Measurements from ENCODE around the gene QSOX1. TPM values are rescaled to one million over a fixed set of nuclear protein-coding genes. Genes with fewer than 3 reads are reported as not detected.

The QSOX1 gene
- total and polyA plus RNA-seq, 2 of the 4 experiments (the other 2 are of a cell fraction) = 102 to 791 TPM

- Histone ChIP-seq H3K4me1 (ENCODE audit: control insufficient read depth, insufficient read depth, low read length) (peaks cover 2% of the 10 kb centered on the region; the same call in 1 of the 2 replicates), H2AFZ (replicated peaks; ENCODE audit: low read length, poor library complexity) (no peak overlapping the region), H2BK15ac (ENCODE audit: low read depth, low read length) (no peak overlapping the region), H2AK5ac (ENCODE audit: low read depth, low read length) (no peak overlapping the region), H3K9ac (ENCODE audit: low read depth, low read length) (no peak overlapping the region), H3K9me1 (ENCODE audit: insufficient read depth, low read length) (no peaks in the 10 kb centered on the region), H4K8ac (ENCODE audit: low read depth in 2 of 2, low read length in 2 of 2) (no peak overlapping the region), H3K27ac (ENCODE audit: insufficient read depth, low read length) (no peak overlapping the region), H3K56ac (ENCODE audit: extremely low read depth, insufficient read depth, low read length) (no peak overlapping the region), H4K91ac (ENCODE audit: insufficient read depth, low read depth, low read length) (no peak overlapping the region), H2BK20ac (ENCODE audit: low read depth, low read length) (no peak overlapping the region), H4K5ac (ENCODE audit: low read depth, low read length) (no peak overlapping the region), H3K36me3 (ENCODE audit: control insufficient read depth, insufficient read depth, low read length) (no peaks in the 10 kb centered on the region), H4K20me1 (ENCODE audit: insufficient read depth, low read length) (no peaks in the 10 kb centered on the region), H3K23ac (ENCODE audit: low read depth, low read length) (no peak overlapping the region), H3K4ac (ENCODE audit: low read depth, low read length) (no peak overlapping the region), H3K18ac (ENCODE audit: low read depth, low read length) (no peak overlapping the region), H3K9me3 (ENCODE audit: control insufficient read depth, insufficient read depth, low read length) (no peaks in the 10 kb centered on the region), H2BK5ac (ENCODE audit: low read depth, low read length, poor library complexity, severe bottlenecking) (no peak overlapping the region), H2AK9ac (replicated peaks; ENCODE audit: low read depth, low read length, poor library complexity) (no peak overlapping the region), H3K79me1 (ENCODE audit: low read depth in 1 of 2, low read length in 2 of 2) (no peaks in the 10 kb centered on the region), H3K4me3 (ENCODE audit: insufficient read depth, low read depth, low read length) (no peak overlapping the region), H3K27me3 (ENCODE audit: control insufficient read depth, insufficient read depth, low read length) (peaks cover 40% of the 10 kb centered on the region), H3K14ac (replicated peaks; ENCODE audit: low read depth, low read length) (no peak overlapping the region), H3K4me2 (ENCODE audit: low read depth, low read length) (no peak overlapping the region), H2BK120ac (ENCODE audit: low read depth, low read length) (no peak overlapping the region)
- ChIA-PET CTCF (interaction anchor here (0.5 kb wide), 1 partner anchor 259 kb away, joined by 4 read pairs; no protein-coding TSS in a partner anchor), POLR2A (ENCODE audit: unreplicated experiment) (no interaction called here)
- dilution Hi-C loops (cut with HindIII; ENCODE audit: low sequenced_read_pairs, unreplicated experiment) = no loop called here
- no TSS peak for BruUV-seq (replicated peaks)
- intact Hi-C loops (cut with micrococcal nuclease) = no loop called here
- in situ Hi-C loops (cut with MboI; ENCODE audit: low sequenced_read_pairs) = no loop called here
- ATAC-seq (ENCODE audit: low read depth) = no peak
- 53% methylated on average over 3 of the region's 20 CpGs; no CpG with 5 or more reads in 1 of the 2 experiments for WGBS, 2 experiments (ENCODE audit: extremely low coverage in 2 of 2, insufficient read length in 1 of 2)
- no peak for DNase-seq
- TF ChIP-seq MAZ (IDR thresholded peaks at IDR 0.05; ENCODE audit: borderline replicate concordance, low read depth, low read length) (no peak), NFE2L2 (IDR thresholded peaks at IDR 0.05; ENCODE audit: low read depth, low read length) (no peak), BHLHE40 (IDR thresholded peaks at IDR 0.05; ENCODE audit: low read depth, low read length) (no peak), ELK1 (IDR thresholded peaks at IDR 0.05; ENCODE audit: borderline replicate concordance, low read depth, low read length) (no peak), RCOR1 (IDR thresholded peaks at IDR 0.05; ENCODE audit: insufficient replicate concordance, low read length) (no peak), USF2 (IDR thresholded peaks at IDR 0.05; ENCODE audit: low read depth, low read length) (no peak), FOS (IDR thresholded peaks at IDR 0.05; ENCODE audit: low read depth, low read length) (no peak), POLR2A (IDR thresholded peaks at IDR 0.05; ENCODE audit: low read depth, low read length) (no peak), CTCF (conservative IDR thresholded peaks at IDR 0.05; ENCODE audit: low read depth, low read length) (no peak), RAD21 (IDR thresholded peaks at IDR 0.05; ENCODE audit: low read length) (no peak), MAFK (IDR thresholded peaks at IDR 0.05; ENCODE audit: low read depth, low read length) (no peak), MXI1 (IDR thresholded peaks at IDR 0.05; ENCODE audit: borderline replicate concordance, low read depth, low read length) (no peak), RFX5 (IDR thresholded peaks at IDR 0.05; ENCODE audit: low read depth, low read length) (no peak), SMC3 (IDR thresholded peaks at IDR 0.05; ENCODE audit: low read depth, low read length) (no peak)
Observed at GRCh38 chr1:180218806-180219765, 64.4 kb downstream of the QSOX1 start.
